GM12891 (cell line): ENCODE results near the gene SIK2.

Source experiments
- POLR2A ChIP-seq: IDR thresholded peaks from 2 replicates; pipeline ENCODE4 v1.6.1; 2011; ENCODE audit warnings: low read depth, low read length, control low read depth
- POLR2AphosphoS5 ChIP-seq: IDR thresholded peaks from 2 replicates; pipeline ENCODE4 v1.6.1; 2011; ENCODE audit warnings: low read depth, low read length, control low read depth

GRCh38 chr11:111764621-111765020 lies 162.4 kb downstream of the SIK2 start:
- TF ChIP-seq POLR2AphosphoS5: no peak
- no peak for TF ChIP-seq POLR2A
